Neuronal stem cell (in vitro differentiated cells): ENCODE data around the gene FBXO21.
A peak's percentile ranks its signal among the peaks of the same experiment; 100 is the strongest.

Experiments
- DNase-seq: peaks from one replicate; pipeline ENCODE4 v3.0.0-alpha.2; 2013; ENCODE audit warnings: low spot score
- H2AFZ ChIP-seq: one replicate; pipeline ENCODE4 v1.6.1; 2013; ENCODE audit warnings: mild to moderate bottlenecking, low read length, inconsistent platforms
- H2AK5ac ChIP-seq: 2 replicates; pipeline ENCODE4 v1.6.1; 2013; ENCODE audit warnings: low read depth, mild to moderate bottlenecking, inconsistent platforms, low read length, moderate library complexity, mixed read lengths
- H2BK120ac ChIP-seq: 2 replicates; pipeline ENCODE4 v1.6.1; 2013; ENCODE audit warnings: low read depth, mild to moderate bottlenecking, inconsistent platforms, low read length, moderate library complexity, mixed read lengths
- H2BK12ac ChIP-seq: one replicate; pipeline ENCODE4 v1.6.1; 2013; ENCODE audit warnings: low read length, inconsistent platforms
- H2BK15ac ChIP-seq: 2 replicates; pipeline ENCODE4 v1.6.1; 2013; ENCODE audit warnings: mild to moderate bottlenecking, low read length, inconsistent platforms, mixed read lengths
- H2BK5ac ChIP-seq: one replicate; pipeline ENCODE4 v1.6.1; 2013; ENCODE audit warnings: inconsistent platforms, mild to moderate bottlenecking, low read length, moderate library complexity
- H3K14ac ChIP-seq: one replicate; pipeline ENCODE4 v1.6.1; 2013; ENCODE audit warnings: low read length, inconsistent platforms
- H3K18ac ChIP-seq: 2 replicates; pipeline ENCODE4 v1.6.1; 2013; ENCODE audit warnings: low read length, inconsistent platforms
- H3K23ac ChIP-seq: 2 replicates; pipeline ENCODE4 v1.6.1; 2013; ENCODE audit warnings: low read depth, mild to moderate bottlenecking, mixed read lengths, low read length, inconsistent platforms; ENCODE audit not compliant: poor library complexity
- H3K27ac ChIP-seq: replicated peaks from 3 replicates; pipeline ENCODE4 v1.5.1; 2013; ENCODE audit warnings: low read length, inconsistent platforms
- H3K27me3 ChIP-seq, 3 experiments: 2 replicates each; pipeline ENCODE4 v1.6.1; 2013; ENCODE audit warnings: low read length in 3 of 3, mild to moderate bottlenecking in 2 of 3, inconsistent platforms in 1 of 3, low read depth in 1 of 3, mixed read lengths in 1 of 3, moderate library complexity in 1 of 3; ENCODE audit not compliant: control insufficient read depth in 3 of 3, insufficient read depth in 3 of 3
- H3K36me3 ChIP-seq, 2 donors: replicated peaks in 1 of 2; 2 replicates each; pipeline ENCODE4 v1.6.1; 2013; ENCODE audit warnings: low read length in 2 of 2; ENCODE audit not compliant: control insufficient read depth in 2 of 2, insufficient read depth in 2 of 2
- H3K4ac ChIP-seq: 2 replicates; pipeline ENCODE4 v1.6.1; 2013; ENCODE audit warnings: inconsistent platforms, mild to moderate bottlenecking, low read length, moderate library complexity
- H3K4me1 ChIP-seq, 2 donors: 1 replicate in 1 of 2; 2 replicates in 1 of 2; pipeline ENCODE4 v1.6.1; 2013; ENCODE audit warnings: low read length in 2 of 2, low read depth in 1 of 2; ENCODE audit not compliant: control insufficient read depth in 2 of 2, insufficient read depth in 1 of 2
- H3K4me2 ChIP-seq: one replicate; pipeline ENCODE4 v1.6.1; 2013; ENCODE audit warnings: mild to moderate bottlenecking, low read length, inconsistent platforms; ENCODE audit not compliant: insufficient read depth, poor library complexity, severe bottlenecking
- H3K4me3 ChIP-seq, 2 donors: 2 replicates each; pipeline ENCODE4 v1.5.1; 2013; ENCODE audit warnings: low read length in 2 of 2, mild to moderate bottlenecking in 2 of 2, inconsistent platforms in 1 of 2, moderate library complexity in 1 of 2
- H3K79me1 ChIP-seq: one replicate; pipeline ENCODE4 v1.6.1; 2013; ENCODE audit warnings: low read depth, mild to moderate bottlenecking, inconsistent platforms, low read length, moderate library complexity
- H3K9ac ChIP-seq: one replicate; pipeline ENCODE4 v1.6.1; 2013; ENCODE audit warnings: mild to moderate bottlenecking, low read depth, low read length, inconsistent platforms; ENCODE audit not compliant: poor library complexity
- H3K9me3 ChIP-seq, 2 donors: replicated peaks in 1 of 2; 2 replicates each; pipeline versions ENCODE3 to v1.6.1; 2013; ENCODE audit warnings: low read length in 2 of 2, mild to moderate bottlenecking in 2 of 2, inconsistent platforms in 1 of 2, low read depth in 1 of 2, mixed read lengths in 1 of 2, moderate library complexity in 1 of 2; ENCODE audit not compliant: control insufficient read depth in 2 of 2, insufficient read depth in 1 of 2
- H4K8ac ChIP-seq: one replicate; pipeline ENCODE4 v1.6.1; 2013; ENCODE audit warnings: low read depth, mild to moderate bottlenecking, inconsistent platforms, low read length, moderate library complexity
- H4K91ac ChIP-seq: one replicate; pipeline ENCODE4 v1.6.1; 2013; ENCODE audit warnings: low read length, low read depth, mild to moderate bottlenecking, inconsistent platforms; ENCODE audit not compliant: poor library complexity
- WGBS, 2 donors: extraction: QIAGEN DNeasy Blood & Tissue Kit; methylation state at CpG; one replicate each; pipeline ENCODE4 v1.1.7; 2013; ENCODE audit warnings: missing lambda C conversion rate in 2 of 2, mixed read lengths in 1 of 2; ENCODE audit not compliant: insufficient read length in 2 of 2, insufficient replicate concordance in 1 of 2; ENCODE audit errors: extremely low coverage in 2 of 2; 5-methylcytosine and 5-hydroxymethylcytosine counted together

FBXO21 gene

DNA sequence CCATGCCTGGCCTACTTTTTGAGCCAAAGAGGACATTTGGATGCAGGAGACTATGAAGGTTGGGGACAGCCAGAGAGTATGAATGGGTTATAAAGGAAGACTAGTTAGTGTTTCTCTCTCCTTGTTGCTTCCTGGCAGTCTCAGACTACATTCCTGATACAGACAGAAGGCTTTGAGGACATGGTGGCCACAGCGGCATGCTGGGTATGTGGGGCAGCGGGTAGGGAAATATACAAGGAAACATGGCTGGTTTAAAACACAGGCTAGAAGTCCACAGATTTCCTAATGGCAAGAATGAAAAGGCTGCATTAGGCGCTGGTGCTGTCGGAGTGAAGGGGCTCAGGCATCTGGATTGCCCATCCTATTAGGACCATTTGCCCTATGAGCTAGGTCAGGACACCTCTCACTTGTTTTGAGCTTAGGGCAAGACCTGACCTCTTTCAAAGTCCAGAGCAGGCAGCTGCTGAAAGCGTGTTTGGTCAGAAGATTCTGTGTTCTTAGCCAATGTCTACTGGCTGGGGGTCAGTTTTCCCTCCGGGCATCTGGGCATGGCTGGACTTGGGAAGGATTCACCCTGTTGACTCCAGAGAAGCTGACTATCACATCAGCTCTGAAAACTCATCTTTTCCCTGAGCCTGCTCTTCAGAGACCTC is 20.1 kb upstream of the FBXO21 start:
- H2BK12ac ChIP-seq: no peak overlapping the region
- H3K14ac ChIP-seq: no peak overlapping the region
- no peak overlapping the region for H3K4ac ChIP-seq
- no peak overlapping the region for H2AK5ac ChIP-seq
- no peak overlapping the region for H3K9ac ChIP-seq
- no peak overlapping the region for H3K27ac ChIP-seq
- no peak overlapping the region for H3K23ac ChIP-seq
- no peak overlapping the region for H2BK5ac ChIP-seq
- no peaks in the 10 kb centered on the region for H3K79me1 ChIP-seq
- H2AFZ ChIP-seq: no peak overlapping the region
- no peak overlapping the region for H4K8ac ChIP-seq
- H2BK120ac ChIP-seq: no peak overlapping the region
- H3K4me2 ChIP-seq: no peak overlapping the region
- no peak overlapping the region for H4K91ac ChIP-seq
- no CpG with 5 or more reads among the region's 6 CpGs for WGBS, 2 donors
- no peaks in the 10 kb centered on the region for H3K36me3 ChIP-seq
- H2BK15ac ChIP-seq: no peak overlapping the region
- H3K18ac ChIP-seq: no peak overlapping the region
- peaks cover 0 to 26% (median 0%) of the 10 kb centered on the region in 3 experiments for H3K27me3 ChIP-seq
- no peak overlapping the region for H3K4me3 ChIP-seq
- H3K9me3 ChIP-seq: no peaks in the 10 kb centered on the region
- no peak for DNase-seq
- H3K4me1 ChIP-seq: no peaks in the 10 kb centered on the region

DNA sequence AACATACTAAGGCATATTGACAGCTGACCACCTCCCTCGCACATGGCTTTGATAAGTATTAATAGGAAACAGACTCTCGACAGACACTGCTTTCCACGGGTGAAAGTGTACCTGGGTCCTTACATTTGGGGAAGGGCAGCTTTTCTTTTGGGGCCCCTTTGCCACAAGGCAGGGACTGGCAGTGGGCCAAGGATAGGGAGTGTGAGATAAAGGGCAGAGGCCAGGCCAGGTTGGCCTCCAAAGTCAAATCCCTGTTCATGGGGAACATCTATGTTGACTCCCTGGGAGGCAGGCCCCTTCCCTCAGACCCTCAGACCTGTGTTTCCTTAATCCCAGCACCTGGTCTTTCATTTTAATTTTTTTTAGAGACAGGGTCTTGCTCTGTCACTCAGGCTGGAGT is 19.4 kb upstream of the FBXO21 start:
- Histone ChIP-seq H3K9me3 (no peaks in the 10 kb centered on the region), H3K9ac (no peak overlapping the region), H3K18ac (no peak overlapping the region), H3K14ac (no peak overlapping the region), H4K91ac (no peak overlapping the region), H2AK5ac (no peak overlapping the region), H2BK15ac (no peak overlapping the region), H3K4me3 (no peak overlapping the region), H3K23ac (no peak overlapping the region), H3K27ac (no peak overlapping the region), H2BK12ac (no peak overlapping the region), H2BK5ac (no peak overlapping the region), H2AFZ (no peak overlapping the region), H3K4ac (no peak overlapping the region), H2BK120ac (no peak overlapping the region), H3K4me1 (no peaks in the 10 kb centered on the region), H3K27me3 (peaks cover 0 to 24% (median 0%) of the 10 kb centered on the region in 3 experiments), H3K4me2 (no peak overlapping the region), H4K8ac (no peak overlapping the region), H3K36me3 (no peaks in the 10 kb centered on the region), H3K79me1 (no peaks in the 10 kb centered on the region)
- no CpG with 5 or more reads among the region's 3 CpGs for WGBS, 2 donors
- no peak for DNase-seq

DNA sequence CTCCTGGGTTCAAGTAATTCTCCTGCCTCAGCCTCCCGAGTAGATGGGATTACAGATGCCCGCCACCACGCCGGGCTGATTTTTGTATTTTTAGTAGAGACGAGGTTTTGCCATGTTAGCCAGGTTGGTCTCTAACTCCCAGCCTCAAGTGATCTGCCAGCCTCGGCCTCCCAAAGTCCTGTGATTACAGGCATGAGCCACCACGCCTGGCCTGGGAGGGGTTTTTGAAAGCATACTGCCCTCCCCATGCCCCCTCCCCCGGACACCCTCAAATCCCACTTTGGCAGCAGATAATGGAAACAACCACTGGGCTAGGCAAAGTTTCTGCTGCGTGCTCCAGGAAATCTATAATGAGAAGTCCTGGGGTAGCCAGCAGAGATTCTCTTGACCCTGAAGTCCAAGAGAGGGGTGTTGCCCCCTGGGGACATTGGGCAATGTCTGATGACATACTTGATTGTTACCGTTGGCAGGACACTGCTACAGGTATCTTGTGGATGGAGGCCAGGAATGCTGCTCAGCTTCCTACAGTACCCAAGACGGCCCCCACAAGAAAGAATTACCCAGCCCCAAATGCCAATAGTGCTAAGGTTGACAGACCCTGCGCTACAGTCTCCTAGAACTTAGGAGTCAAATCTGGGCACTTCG is 18.7 kb upstream of the FBXO21 start:
- no peak overlapping the region for H3K27ac ChIP-seq
- no peak for DNase-seq
- H3K18ac ChIP-seq: no peak overlapping the region
- H2BK5ac ChIP-seq: no peak overlapping the region
- H2AK5ac ChIP-seq: no peak overlapping the region
- H3K4me2 ChIP-seq: no peak overlapping the region
- no peak overlapping the region for H4K91ac ChIP-seq
- no peak overlapping the region for H3K4me3 ChIP-seq
- H2BK15ac ChIP-seq: no peak overlapping the region
- no peak overlapping the region for H2AFZ ChIP-seq
- no peaks in the 10 kb centered on the region for H3K36me3 ChIP-seq
- H3K23ac ChIP-seq: no peak overlapping the region
- H2BK120ac ChIP-seq: no peak overlapping the region
- H3K9ac ChIP-seq: no peak overlapping the region
- H3K79me1 ChIP-seq: no peaks in the 10 kb centered on the region
- H3K4me1 ChIP-seq: no peaks in the 10 kb centered on the region
- H3K14ac ChIP-seq: no peak overlapping the region
- no CpG with 5 or more reads among the region's 13 CpGs for WGBS, 2 donors
- peaks cover 0 to 18% (median 0%) of the 10 kb centered on the region in 3 experiments for H3K27me3 ChIP-seq
- no peak overlapping the region for H3K4ac ChIP-seq
- H3K9me3 ChIP-seq: no peaks in the 10 kb centered on the region
- H2BK12ac ChIP-seq: no peak overlapping the region
- H4K8ac ChIP-seq: no peak overlapping the region

DNA sequence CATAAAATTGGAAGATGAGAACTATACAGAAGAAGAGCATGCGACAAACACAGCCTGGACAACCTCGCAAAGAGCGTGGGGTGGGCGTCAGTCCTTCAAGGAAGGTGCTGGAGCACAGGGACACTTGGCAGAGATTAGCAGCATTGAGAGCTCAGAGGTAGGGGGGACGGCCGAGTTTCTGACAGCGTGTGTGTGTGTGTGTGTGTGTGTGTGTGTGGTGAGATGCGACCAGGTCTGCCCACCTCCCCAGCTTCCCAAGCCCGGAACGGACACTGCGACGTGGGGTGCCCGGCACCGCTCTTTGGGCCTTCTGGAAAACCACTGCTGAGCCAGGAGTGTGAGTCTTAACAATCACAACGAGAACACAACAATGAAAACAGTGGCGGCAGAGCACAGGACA is 17.9 kb upstream of the FBXO21 start:
- H3K4me2 ChIP-seq: no peak overlapping the region
- H2BK12ac ChIP-seq: no peak overlapping the region
- H3K14ac ChIP-seq: peak overlapping the region; percentile 63
- no peaks in the 10 kb centered on the region for H3K4me1 ChIP-seq
- H2BK120ac ChIP-seq: no peak overlapping the region
- no peaks in the 10 kb centered on the region for H3K36me3 ChIP-seq
- no peak overlapping the region for H3K27ac ChIP-seq
- H3K23ac ChIP-seq: no peak overlapping the region
- no peak overlapping the region for H3K4ac ChIP-seq
- H3K9ac ChIP-seq: no peak overlapping the region
- H3K4me3 ChIP-seq: no peak overlapping the region
- H3K9me3 ChIP-seq: no peaks in the 10 kb centered on the region
- H2AK5ac ChIP-seq: no peak overlapping the region
- DNase-seq: no peak
- peak overlapping the region; percentile 4 for H3K18ac ChIP-seq
- no peak overlapping the region for H2AFZ ChIP-seq
- no peak overlapping the region for H4K91ac ChIP-seq
- H4K8ac ChIP-seq: no peak overlapping the region
- no peaks in the 10 kb centered on the region for H3K79me1 ChIP-seq
- WGBS, 2 donors: no CpG with 5 or more reads among the region's 16 CpGs
- H3K27me3 ChIP-seq: peaks cover 0 to 18% (median 0%) of the 10 kb centered on the region in 3 experiments
- H2BK15ac ChIP-seq: no peak overlapping the region
- no peak overlapping the region for H2BK5ac ChIP-seq
